OCI-LY7 (cell line): Measurements from ENCODE around the gene DDX50. TPM values are rescaled to one million over a fixed set of nuclear protein-coding genes. Genes with fewer than 3 reads are reported as not detected.
A peak's percentile ranks its signal among the peaks of the same experiment; 100 is the strongest.

Source experiments
- BruUV-seq: library from RNA; stranded (reverse); fragments of 400-500 nt; replicated peaks from 2 replicates; lab custom pipeline; 2021; lab: Mats Ljungman, UMichigan
- CTCF ChIA-PET: fragments of 300-600 bp; sonication (Branson Sonifier 250); formaldehyde crosslinking; loops from one replicate; lab custom pipeline; 2022; ENCODE audit warnings: antibody characterized with exemption; ENCODE audit not compliant: unreplicated experiment; lab: Charles Lee
- POLR2A ChIA-PET: fragments of 300-600 bp; sonication (Branson Sonifier 250); formaldehyde crosslinking; loops from one replicate; lab custom pipeline; 2022; ENCODE audit warnings: antibody characterized with exemption; lab: Charles Lee
- DNase-seq: peaks from one replicate; pipeline ENCODE4 v3.0.0-alpha.2; 2015; ENCODE audit warnings: low spot score
- H2AFZ ChIP-seq: fragments of 200-600 bp; sonication (generic), shearing (Covaris generic); 2 replicates; pipeline ENCODE4 v1.6.1; 2014; ENCODE audit warnings: mild to moderate bottlenecking, antibody characterized with exemption, low read length, moderate library complexity
- H3K27ac ChIP-seq: fragments of 200-600 bp; sonication (generic); 2 replicates; pipeline ENCODE4 v1.5.1; 2014; ENCODE audit warnings: mixed run types, low read depth, mild to moderate bottlenecking, moderate library complexity, low read length, inconsistent platforms; ENCODE audit not compliant: poor library complexity, severe bottlenecking
- H3K36me3 ChIP-seq: fragments of 200-600 bp; sonication (generic); 2 replicates; pipeline ENCODE4 v1.6.1; 2014; ENCODE audit warnings: mild to moderate bottlenecking, antibody characterized with exemption, low read length, moderate library complexity, mixed read lengths; ENCODE audit not compliant: insufficient read depth
- H3K4me1 ChIP-seq: fragments of 200-600 bp; sonication (generic); 2 replicates; pipeline ENCODE4 v1.5.1; 2014; ENCODE audit warnings: mild to moderate bottlenecking, low read length; ENCODE audit not compliant: insufficient read depth, poor library complexity, severe bottlenecking
- H3K4me2 ChIP-seq: fragments of 200-600 bp; sonication (generic); 2 replicates; pipeline ENCODE4 v1.6.1; 2014; ENCODE audit warnings: mild to moderate bottlenecking, low read length
- H3K4me3 ChIP-seq: fragments of 200-600 bp; sonication (generic); 2 replicates; pipeline ENCODE4 v1.5.1; 2014; ENCODE audit warnings: mild to moderate bottlenecking, low read depth, low read length; ENCODE audit not compliant: poor library complexity, severe bottlenecking
- H3K79me2 ChIP-seq: fragments of 200-600 bp; sonication (generic); 2 replicates; pipeline ENCODE4 v1.6.1; 2016; ENCODE audit warnings: low read depth, mild to moderate bottlenecking, low read length, moderate library complexity, mixed read lengths; ENCODE audit not compliant: insufficient read depth
- H3K9me2 ChIP-seq: fragments of 200-600 bp; sonication (generic); 2 replicates; pipeline ENCODE4 v1.6.1; 2016; ENCODE audit warnings: mild to moderate bottlenecking, low read length, mixed read lengths; ENCODE audit not compliant: insufficient read depth
- H3K9me3 ChIP-seq: fragments of 200-600 bp; sonication (generic); 2 replicates; pipeline ENCODE4 v1.6.1; 2014; ENCODE audit warnings: mild to moderate bottlenecking, mixed run types, low read length, mixed read lengths
- H4K20me1 ChIP-seq: fragments of 200-600 bp; sonication (generic); 2 replicates; pipeline ENCODE4 v1.6.1; 2014; ENCODE audit warnings: mild to moderate bottlenecking, antibody characterized with exemption, low read length, moderate library complexity, mixed read lengths; ENCODE audit not compliant: insufficient read depth
- CTCF ChIP-seq: fragments of 200-600 bp; sonication (generic); conservative IDR thresholded peaks from 2 replicates; pipeline ENCODE4 v1.5.1; 2014; ENCODE audit warnings: mild to moderate bottlenecking, antibody characterized with exemption, low read length, moderate library complexity, mixed read lengths
- EZH2phosphoT487 ChIP-seq: fragments of 200-600 bp; sonication (generic); IDR thresholded peaks from 2 replicates; pipeline ENCODE4 v1.6.1; 2018; ENCODE audit warnings: low read depth, borderline replicate concordance, mild to moderate bottlenecking, mixed run types, antibody characterized with exemption, low read length, moderate library complexity, mixed read lengths
- intact Hi-C: fragments of 100-400 bp; cut with micrococcal nuclease; formaldehyde crosslinking; loops from one replicate; pipeline ENCODE4 v1.10.0; 2022; ENCODE audit not compliant: unreplicated experiment
- total RNA-seq, 2 experiments: library from RNA; depleted of rRNA in 1 of 2; stranded (reverse); fragments of >200 nt in 1 of 2; shearing (Covaris generic) in 1 of 2; gene quantifications; 2 replicates each; pipeline ENCODE4 v1.2.3, GENCODE V29; 2014 to 2022

The DDX50 gene
- total RNA-seq, 2 experiments from 2014 or later, result 31.1 to 49.1 TPM

DNA sequence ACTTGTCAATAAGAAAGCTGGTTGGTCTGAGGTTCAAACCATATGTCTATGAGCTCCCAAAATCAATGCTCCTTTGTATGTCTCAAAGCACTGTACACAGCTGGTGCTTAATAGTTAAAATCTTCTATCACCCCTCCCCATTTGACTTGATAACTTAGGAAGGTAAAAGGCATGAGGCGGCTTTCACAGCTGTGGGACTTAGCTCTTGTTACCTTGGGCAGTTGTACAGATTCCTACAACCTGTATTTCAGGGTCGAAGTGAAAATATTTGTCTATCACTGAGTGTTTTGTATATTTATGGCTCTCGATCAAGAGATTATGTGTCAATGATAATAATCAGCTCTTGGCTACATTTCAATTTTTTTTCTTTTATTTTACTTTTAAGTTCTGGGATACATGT is 86.5 kb downstream of the DDX50 start:
- no peaks in the 10 kb centered on the region for H3K9me3 ChIP-seq
- H4K20me1 ChIP-seq, result peaks cover 13% of the 10 kb centered on the region; the same call in 1 of the 2 replicates
- H3K27ac ChIP-seq, result no peak overlapping the region
- no peak for DNase-seq
- peak overlapping the region; percentile 80; the same call in 1 of the 2 replicates for H3K4me2 ChIP-seq
- H3K4me1 ChIP-seq, result peaks cover 21% of the 10 kb centered on the region
- H3K36me3 ChIP-seq, result peaks cover 73% of the 10 kb centered on the region
- POLR2A ChIA-PET, result interaction anchor here (0.5 to 1.3 kb wide), 7 partner anchors 9 to 437 kb away, joined by 3 to 8 read pairs (median 4); partner anchors contain the start of gene DDX21
- H3K79me2 ChIP-seq, result peaks cover 29% of the 10 kb centered on the region; the same call in 1 of the 2 replicates
- CTCF ChIA-PET, result no interaction called here
- H2AFZ ChIP-seq, result no peak overlapping the region
- TF ChIP-seq EZH2phosphoT487 (no peak), CTCF (no peak)
- no peaks in the 10 kb centered on the region for H3K9me2 ChIP-seq
- BruUV-seq, result no TSS peak
- intact Hi-C loops, result loop anchor here (5.0 kb wide), 1 partner anchor 105 kb away; no protein-coding TSS in a partner anchor
- no peak overlapping the region for H3K4me3 ChIP-seq

GRCh38 chr10:68988530-68989316 is 87.6 kb downstream of the DDX50 start, which contains the start of gene KIFBP:
KIFBP (plus strand) TSS chr10:68988803; CDS start chr10:68988833, 30 bp downstream.
- TF ChIP-seq EZH2phosphoT487 (no peak), CTCF (peak; percentile 69)
- no TSS peak for BruUV-seq
- Histone ChIP-seq H2AFZ (peak within 1 kb of the TSS; percentile 73), H3K9me2 (no peaks in the 10 kb centered on the region), H3K9me3 (no peaks in the 10 kb centered on the region), H3K4me2 (peak within 1 kb of the TSS; percentile 80), H4K20me1 (0 out of 2 replicates have a peak, but pooled peaks cover 7% of the 10 kb centered on the region), H3K36me3 (peaks cover 68% of the 10 kb centered on the region), H3K4me1 (peaks cover 21% of the 10 kb centered on the region), H3K27ac (peak within 1 kb of the TSS; percentile 43), H3K4me3 (peak within 1 kb of the TSS; percentile 86), H3K79me2 (peaks cover 26% of the 10 kb centered on the region; the same call in 1 of the 2 replicates)
- POLR2A ChIA-PET, result interaction anchor here (1.3 kb wide), 1 partner anchor 11 kb away, joined by 5 read pairs; no protein-coding TSS in a partner anchor
- intact Hi-C loops, result loop anchor here (5.0 kb wide), 1 partner anchor 104 kb away; no protein-coding TSS in a partner anchor
- DNase-seq, result peak; percentile 94
- CTCF ChIA-PET, result no interaction called here
